ENCODE results near the gene CCDC148. TPM values are rescaled to one million over a fixed set of nuclear protein-coding genes. Genes with fewer than 3 reads are reported as not detected.

CCDC148 gene
- polyA plus RNA-seq, 2 of the 4 experiments (the other 2 are of a cell fraction) = 0.41 to 0.85 TPM

DNA sequence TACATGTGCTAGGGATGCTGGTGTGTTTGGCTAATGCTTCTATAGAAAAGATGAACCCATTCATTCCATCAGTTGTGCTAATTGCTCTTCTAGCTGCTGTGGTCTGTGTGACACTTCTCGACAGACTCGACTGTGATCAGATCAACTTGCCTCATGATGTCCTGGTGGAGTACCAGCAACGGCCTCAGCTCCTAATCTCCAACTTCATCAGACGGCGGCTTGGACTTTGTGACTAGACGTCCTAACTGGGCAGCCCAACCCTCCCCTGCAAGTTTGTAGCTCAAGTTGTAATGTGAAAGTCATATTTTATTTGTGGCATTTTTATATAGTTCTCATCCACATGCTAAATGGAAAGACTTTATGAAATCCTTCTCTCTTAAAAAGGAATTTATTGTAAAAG, 321.9 kb downstream of the CCDC148 start:
- no peak overlapping the region for H3K4me2 ChIP-seq
- 78% methylated on average over 6 of the region's 6 CpGs for WGBS (ENCODE audit: missing lambda C conversion rate)
- ChIA-PET CTCF (no interaction called here), POLR2A (no interaction called here)
- no peak for DNase-seq (ENCODE audit: low read depth in 1 of 2, low spot score in 1 of 2)
- no peaks in the 10 kb centered on the region for H3K9me3 ChIP-seq
- no peak for ATAC-seq
- no peak for TF ChIP-seq MYC (IDR thresholded peaks at IDR 0.05; ENCODE audit: borderline replicate concordance, low read length)
- TF ChIP-seq EHMT2 (IDR thresholded peaks at IDR 0.05; ENCODE audit: low read depth) = no peak
- no peak for TF ChIP-seq CEBPB (IDR thresholded peaks at IDR 0.05)
- TF ChIP-seq CHD2 (IDR thresholded peaks at IDR 0.05; ENCODE audit: low read length, partially characterized antibody) = no peak
- TF ChIP-seq POLR2AphosphoS2 (conservative IDR thresholded peaks at IDR 0.05; ENCODE audit: low read length) = no peak
- TF ChIP-seq ATOH8 (CRISPR knock-in tag; IDR thresholded peaks at IDR 0.05; ENCODE audit: low read depth) = no peak
- no peak for TF ChIP-seq ZC3H11A (IDR thresholded peaks at IDR 0.05)
- no peak for TF ChIP-seq REST (IDR thresholded peaks at IDR 0.05)
- TF ChIP-seq HDAC2 (IDR thresholded peaks at IDR 0.05) = no peak
- TF ChIP-seq TFCP2L1 (CRISPR knock-in tag; IDR thresholded peaks at IDR 0.05) = no peak
- no peak for FAIRE-seq
- peaks cover 23% of the 10 kb centered on the region for H3K4me1 ChIP-seq
- H3K4me3 ChIP-seq = no peak overlapping the region
- no peak overlapping the region for H3K27ac ChIP-seq

- TF ChIP-seq MAZ (IDR thresholded peaks at IDR 0.05; ENCODE audit: borderline replicate concordance, low read depth, low read length) (no peak), CBX8 (IDR thresholded peaks at IDR 0.05) (no peak), BHLHE40 (IDR thresholded peaks at IDR 0.05; ENCODE audit: low read depth, low read length) (no peak), MAX (IDR thresholded peaks at IDR 0.05) (no peak), GATA3 (IDR thresholded peaks at IDR 0.05; ENCODE audit: borderline replicate concordance) (no peak), JUN (IDR thresholded peaks at IDR 0.05) (no peak), ZC3H11A (IDR thresholded peaks at IDR 0.05) (no peak), RAD21 (conservative IDR thresholded peaks at IDR 0.05 in 1 of 2, IDR thresholded peaks at IDR 0.05 in 1 of 2) (no peak), HES2 (IDR thresholded peaks at IDR 0.05) (no peak), HOXA7 (CRISPR knock-in tag; IDR thresholded peaks at IDR 0.05) (no peak), ELK1 (IDR thresholded peaks at IDR 0.05; ENCODE audit: low read depth, low read length) (no peak), FOSB (CRISPR knock-in tag; IDR thresholded peaks at IDR 0.05) (no peak)
- TF ChIP-seq, protein P1, sequence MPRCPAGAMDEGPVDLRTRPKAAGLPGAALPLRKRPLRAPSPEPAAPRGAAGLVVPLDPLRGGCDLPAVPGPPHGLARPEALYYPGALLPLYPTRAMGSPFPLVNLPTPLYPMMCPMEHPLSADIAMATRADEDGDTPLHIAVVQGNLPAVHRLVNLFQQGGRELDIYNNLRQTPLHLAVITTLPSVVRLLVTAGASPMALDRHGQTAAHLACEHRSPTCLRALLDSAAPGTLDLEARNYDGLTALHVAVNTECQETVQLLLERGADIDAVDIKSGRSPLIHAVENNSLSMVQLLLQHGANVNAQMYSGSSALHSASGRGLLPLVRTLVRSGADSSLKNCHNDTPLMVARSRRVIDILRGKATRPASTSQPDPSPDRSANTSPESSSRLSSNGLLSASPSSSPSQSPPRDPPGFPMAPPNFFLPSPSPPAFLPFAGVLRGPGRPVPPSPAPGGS (IDR thresholded peaks at IDR 0.05) = no peak
- Histone ChIP-seq H3K4me1 (peaks cover 29% of the 10 kb centered on the region), H3K9me3 (no peaks in the 10 kb centered on the region), H3K27ac (no peak overlapping the region), H3K4me3 (no peak overlapping the region), H3K4me2 (no peak overlapping the region)
- 83% methylated on average over 4 of the region's 4 CpGs for WGBS (ENCODE audit: missing lambda C conversion rate)
- FAIRE-seq = no peak
- CTCF ChIA-PET = no interaction called here
- POLR2A ChIA-PET = no interaction called here
- DNase-seq (ENCODE audit: low read depth in 1 of 2, low spot score in 1 of 2) = no peak
- ATAC-seq = no peak
These were observed 322.5 kb downstream of the CCDC148 start for GRCh38 chr2:158134055-158134454.
